Activated T-helper 17 cell treated with anti-CD3 and anti-CD28 coated beads, Interleukin-2, amount 50 U/mL, for 72 hours (primary cell): Measurements from ENCODE around the gene OPTC. TPM values are rescaled to one million over a fixed set of nuclear protein-coding genes. Genes with fewer than 3 reads are reported as not detected.

ENCODE experiments used
- ATAC-seq: fragments of 150-1000 bp; cut with Tn5 transposase; replicated peaks from 2 replicates; pipeline ENCODE4 v1.10.0; 2021; ENCODE audit warnings: mild to moderate bottlenecking, moderate library complexity
- H3K27ac Mint-ChIP-seq: one replicate; pipeline ENCODE4 v1.8.0; 2022; ENCODE audit warnings: mixed read lengths
- H3K27me3 Mint-ChIP-seq: one replicate; pipeline ENCODE4 v1.8.0; 2022; ENCODE audit warnings: mixed read lengths
- H3K36me3 Mint-ChIP-seq: one replicate; pipeline ENCODE4 v1.8.0; 2022; ENCODE audit warnings: low read depth, mild to moderate bottlenecking, mixed read lengths
- H3K4me1 Mint-ChIP-seq: one replicate; pipeline ENCODE4 v1.8.0; 2022; ENCODE audit warnings: mixed read lengths
- H3K4me3 Mint-ChIP-seq: one replicate; pipeline ENCODE4 v1.8.0; 2022; ENCODE audit warnings: mild to moderate bottlenecking, mixed read lengths
- H3K9me3 Mint-ChIP-seq: one replicate; pipeline ENCODE4 v1.8.0; 2022; ENCODE audit warnings: mixed read lengths
- total RNA-seq, 2 donors: library from RNA; stranded (reverse); gene quantifications; one replicate each; pipeline ENCODE4 v1.2.3, GENCODE V29; 2022

The OPTC gene
- total RNA-seq, 2 donors from 2014 or later, result not detected

DNA sequence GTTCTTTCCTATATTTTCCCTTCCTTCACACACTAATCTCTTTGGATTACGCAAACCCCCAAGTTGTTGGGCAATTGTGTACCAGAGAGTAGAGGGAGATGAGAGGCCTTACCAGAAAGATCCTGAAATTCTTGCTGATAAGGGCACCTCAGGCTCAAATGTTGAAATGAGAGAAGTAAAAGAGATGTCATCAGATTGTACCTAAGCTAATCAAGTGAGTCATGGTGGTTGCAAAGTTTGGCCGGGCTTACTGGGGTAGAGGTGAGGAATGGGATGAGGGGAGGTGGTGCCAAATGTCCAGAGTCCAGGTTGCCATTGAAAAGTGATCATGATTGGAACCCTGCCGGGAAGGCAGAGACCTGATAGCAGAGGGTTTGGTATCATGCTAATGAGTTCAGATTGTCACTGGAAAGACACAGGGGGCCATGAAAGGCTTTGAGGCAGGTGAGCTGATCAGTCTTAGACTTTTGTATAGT is 43.1 kb downstream of the OPTC start:
- Mint-ChIP-seq H3K36me3 (no peaks in the 10 kb centered on the region), H3K4me3 (no peak overlapping the region), H3K27me3 (peaks cover 4% of the 10 kb centered on the region), H3K27ac (no peak overlapping the region), H3K4me1 (no peaks in the 10 kb centered on the region), H3K9me3 (no peaks in the 10 kb centered on the region)
- ATAC-seq, result no peak

GRCh38 chr1:203537806-203538464 is 44.0 kb downstream of the OPTC start:
- H3K27me3 Mint-ChIP-seq, result peaks cover 4% of the 10 kb centered on the region
- H3K4me1 Mint-ChIP-seq, result no peaks in the 10 kb centered on the region
- no peaks in the 10 kb centered on the region for H3K36me3 Mint-ChIP-seq
- H3K9me3 Mint-ChIP-seq, result no peaks in the 10 kb centered on the region
- H3K27ac Mint-ChIP-seq, result no peak overlapping the region
- no peak overlapping the region for H3K4me3 Mint-ChIP-seq
- ATAC-seq, result no peak

DNA sequence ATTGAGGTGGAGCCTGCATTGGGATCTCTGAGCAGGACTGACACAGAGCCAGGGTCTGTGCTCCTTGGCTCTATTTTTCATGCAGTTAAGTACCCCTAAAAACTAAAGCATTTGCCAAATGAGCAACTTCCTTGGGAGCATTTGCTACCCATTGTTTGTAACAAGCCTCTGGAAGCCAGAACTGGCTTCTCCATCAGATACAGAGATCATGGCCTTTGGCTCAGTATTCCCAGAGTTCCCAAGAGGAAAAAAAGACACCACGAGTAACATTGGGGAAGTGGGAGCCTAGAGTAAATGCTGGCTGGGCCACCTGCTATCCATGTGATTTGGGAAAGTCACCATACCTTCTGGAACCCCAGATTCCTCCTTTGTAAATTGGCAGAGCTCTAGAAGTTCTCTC is 44.8 kb downstream of the OPTC start:
- H3K4me1 Mint-ChIP-seq, result no peaks in the 10 kb centered on the region
- no peak overlapping the region for H3K27ac Mint-ChIP-seq
- H3K27me3 Mint-ChIP-seq, result peaks cover 4% of the 10 kb centered on the region
- no peaks in the 10 kb centered on the region for H3K9me3 Mint-ChIP-seq
- H3K4me3 Mint-ChIP-seq, result no peak overlapping the region
- no peaks in the 10 kb centered on the region for H3K36me3 Mint-ChIP-seq
- ATAC-seq, result no peak

GRCh38 chr1:203539831-203540546 is 46.0 kb downstream of the OPTC start:
- Mint-ChIP-seq H3K9me3 (no peaks in the 10 kb centered on the region), H3K27ac (no peak overlapping the region), H3K36me3 (no peaks in the 10 kb centered on the region), H3K4me1 (no peaks in the 10 kb centered on the region), H3K27me3 (peaks cover 4% of the 10 kb centered on the region), H3K4me3 (no peak overlapping the region)
- ATAC-seq, result no peak

DNA sequence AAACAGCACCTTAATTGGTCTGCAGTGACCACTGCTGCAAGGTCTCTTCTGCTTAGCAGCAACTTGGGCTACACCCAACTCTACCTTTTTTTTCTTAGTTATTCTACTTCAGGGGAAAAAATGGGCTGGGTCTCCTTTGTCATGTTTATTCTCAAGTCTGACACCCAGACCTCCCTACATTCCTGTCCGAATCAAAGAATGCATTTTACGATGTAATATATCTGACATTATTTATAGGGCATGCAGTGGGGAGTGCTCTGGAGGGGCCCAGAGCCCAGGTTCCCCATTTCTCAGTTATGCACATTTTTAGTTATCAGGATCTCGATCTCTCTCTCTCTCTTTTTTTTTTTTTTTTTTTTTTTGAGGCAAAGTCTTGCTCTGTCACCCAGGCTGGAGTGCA is 50.5 kb downstream of the OPTC start:
- Mint-ChIP-seq H3K27ac (no peak overlapping the region), H3K36me3 (no peaks in the 10 kb centered on the region), H3K27me3 (peaks cover 3% of the 10 kb centered on the region), H3K4me3 (no peak overlapping the region), H3K9me3 (no peaks in the 10 kb centered on the region), H3K4me1 (no peaks in the 10 kb centered on the region)
- ATAC-seq, result no peak

DNA sequence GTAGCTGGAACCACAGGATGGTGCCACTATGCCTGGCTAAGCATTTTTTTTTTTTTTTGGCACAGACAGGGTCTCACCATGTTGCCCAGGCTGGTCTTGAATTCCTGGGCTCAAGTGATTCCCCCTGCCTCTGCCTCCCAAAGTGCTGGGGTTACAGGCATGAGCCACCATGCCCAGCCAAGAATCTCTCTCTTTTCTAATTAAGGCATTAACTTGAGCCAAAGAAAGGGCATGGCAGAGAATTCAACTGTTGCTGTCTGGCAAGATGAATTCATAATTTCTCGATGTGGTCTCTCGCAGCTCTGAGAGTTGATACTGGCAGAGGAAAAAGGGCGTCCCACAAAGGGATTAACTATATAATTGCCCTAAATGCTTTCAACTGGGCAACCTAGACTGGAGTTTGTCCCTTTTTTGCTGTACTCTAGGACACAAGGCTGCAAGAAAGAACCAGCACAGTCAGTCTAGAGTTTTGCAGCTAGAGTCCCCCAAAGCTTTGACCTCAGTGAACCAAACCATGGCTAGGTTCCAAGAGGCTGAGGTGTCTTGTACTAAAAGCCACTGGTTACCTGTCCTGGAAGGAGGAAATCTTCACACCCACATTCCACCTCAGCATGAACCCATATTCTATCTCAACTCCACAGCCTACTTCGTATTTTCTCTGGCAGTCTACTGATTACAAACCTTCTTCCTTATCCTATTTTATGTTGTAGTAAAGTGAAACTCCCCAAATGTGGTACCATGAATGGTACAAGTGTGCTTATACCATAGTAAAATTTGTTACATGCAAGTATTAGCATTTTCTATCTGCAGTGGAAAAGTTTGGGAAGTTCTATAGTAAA is 51.2 kb downstream of the OPTC start:
- Mint-ChIP-seq H3K9me3 (no peaks in the 10 kb centered on the region), H3K27ac (no peak overlapping the region), H3K36me3 (no peaks in the 10 kb centered on the region), H3K4me1 (no peaks in the 10 kb centered on the region), H3K27me3 (peaks cover 3% of the 10 kb centered on the region), H3K4me3 (no peak overlapping the region)
- ATAC-seq, result no peak

GRCh38 chr1:203546274-203546673 is 52.3 kb downstream of the OPTC start:
- Mint-ChIP-seq H3K4me1 (no peaks in the 10 kb centered on the region), H3K4me3 (no peak overlapping the region), H3K9me3 (no peaks in the 10 kb centered on the region), H3K36me3 (no peaks in the 10 kb centered on the region), H3K27ac (no peak overlapping the region), H3K27me3 (peaks cover 3% of the 10 kb centered on the region)
- no peak for ATAC-seq

DNA sequence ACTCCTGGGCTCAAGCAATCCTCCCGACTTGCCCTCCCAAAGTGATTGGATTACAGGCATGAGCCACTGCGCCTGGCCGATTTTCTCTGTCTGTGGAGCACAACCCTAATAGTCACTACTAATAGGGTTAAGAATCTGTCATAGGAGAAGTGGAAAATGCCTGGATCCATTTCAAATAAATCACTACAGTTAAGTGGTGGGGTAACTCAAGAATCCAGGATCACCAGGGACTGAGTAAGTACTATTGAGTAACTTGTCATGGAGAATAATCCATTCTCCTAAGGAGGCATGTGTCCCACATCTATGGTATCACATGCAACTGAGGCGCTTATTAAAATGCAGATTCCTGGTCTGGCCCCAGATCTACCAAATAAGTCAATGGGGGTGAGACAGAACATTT is 53.2 kb downstream of the OPTC start:
- Mint-ChIP-seq H3K27me3 (peaks cover 3% of the 10 kb centered on the region), H3K4me1 (no peaks in the 10 kb centered on the region)

GRCh38 chr1:203547771-203548421 is 53.9 kb downstream of the OPTC start:
- ATAC-seq, result no peak
- no peaks in the 10 kb centered on the region for H3K9me3 Mint-ChIP-seq
- H3K27ac Mint-ChIP-seq, result no peak overlapping the region
- H3K36me3 Mint-ChIP-seq, result no peaks in the 10 kb centered on the region
- peaks cover 3% of the 10 kb centered on the region for H3K27me3 Mint-ChIP-seq
- no peak overlapping the region for H3K4me3 Mint-ChIP-seq
- H3K4me1 Mint-ChIP-seq, result no peaks in the 10 kb centered on the region

More for the DNA sequence above, 53.2 kb downstream of the OPTC start:
- ATAC-seq, result no peak
- Mint-ChIP-seq H3K36me3 (no peaks in the 10 kb centered on the region), H3K4me3 (no peak overlapping the region), H3K9me3 (no peaks in the 10 kb centered on the region), H3K27ac (no peak overlapping the region)

- Mint-ChIP-seq H3K36me3 (no peaks in the 10 kb centered on the region), H3K9me3 (no peaks in the 10 kb centered on the region), H3K4me1 (no peaks in the 10 kb centered on the region), H3K27me3 (peaks cover 3% of the 10 kb centered on the region), H3K27ac (no peak overlapping the region), H3K4me3 (no peak overlapping the region)
- ATAC-seq, result no peak
Observed at GRCh38 chr1:203548892-203549291, 54.9 kb downstream of the OPTC start.

DNA sequence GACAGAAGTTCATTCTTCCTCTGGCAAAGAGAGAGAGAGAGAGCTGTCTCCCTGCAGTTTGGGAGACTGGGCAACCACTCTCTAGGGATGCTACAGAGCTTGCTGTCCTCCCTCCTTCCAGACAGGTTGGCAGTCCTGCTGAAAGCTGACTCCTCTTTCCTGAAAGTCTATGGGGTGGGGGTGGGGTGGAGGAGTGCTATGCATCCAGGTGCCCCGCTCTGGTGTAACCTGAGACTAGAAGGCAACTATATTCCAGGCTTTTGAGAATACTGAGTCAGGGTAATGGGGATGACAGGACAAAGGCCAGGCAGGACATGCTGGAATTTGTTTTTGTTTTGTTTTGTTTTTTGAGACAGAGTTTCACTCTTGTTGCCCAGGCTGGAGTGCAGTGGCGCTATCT is 55.4 kb downstream of the OPTC start:
- ATAC-seq, result no peak
- H3K9me3 Mint-ChIP-seq, result no peaks in the 10 kb centered on the region
- H3K27ac Mint-ChIP-seq, result no peak overlapping the region
- peaks cover 3% of the 10 kb centered on the region for H3K27me3 Mint-ChIP-seq
- H3K4me3 Mint-ChIP-seq, result no peak overlapping the region
- H3K4me1 Mint-ChIP-seq, result no peaks in the 10 kb centered on the region
- H3K36me3 Mint-ChIP-seq, result no peaks in the 10 kb centered on the region

DNA sequence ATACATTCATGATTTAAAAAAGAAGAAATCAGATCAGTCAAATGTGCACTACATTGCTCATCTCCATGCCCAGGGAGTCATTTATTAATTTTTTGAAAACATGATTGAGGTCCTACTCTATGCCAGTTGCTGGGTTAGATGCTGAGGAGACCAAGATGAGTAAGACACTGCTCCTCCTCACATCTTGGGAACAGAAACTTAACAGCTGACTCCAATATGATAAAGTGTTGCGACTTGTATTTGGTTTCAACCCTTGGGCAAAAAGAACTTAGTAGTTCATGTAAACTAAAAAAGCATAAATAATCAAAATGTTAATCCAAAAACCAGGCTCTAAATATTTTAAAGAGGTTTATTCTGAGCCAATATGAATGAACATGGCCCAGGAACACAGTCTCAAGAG is 56.9 kb downstream of the OPTC start:
- Mint-ChIP-seq H3K36me3 (no peaks in the 10 kb centered on the region), H3K27ac (no peak overlapping the region), H3K4me3 (no peak overlapping the region), H3K9me3 (no peaks in the 10 kb centered on the region), H3K27me3 (peaks cover under 1% of the 10 kb centered on the region), H3K4me1 (no peaks in the 10 kb centered on the region)
- no peak for ATAC-seq

DNA sequence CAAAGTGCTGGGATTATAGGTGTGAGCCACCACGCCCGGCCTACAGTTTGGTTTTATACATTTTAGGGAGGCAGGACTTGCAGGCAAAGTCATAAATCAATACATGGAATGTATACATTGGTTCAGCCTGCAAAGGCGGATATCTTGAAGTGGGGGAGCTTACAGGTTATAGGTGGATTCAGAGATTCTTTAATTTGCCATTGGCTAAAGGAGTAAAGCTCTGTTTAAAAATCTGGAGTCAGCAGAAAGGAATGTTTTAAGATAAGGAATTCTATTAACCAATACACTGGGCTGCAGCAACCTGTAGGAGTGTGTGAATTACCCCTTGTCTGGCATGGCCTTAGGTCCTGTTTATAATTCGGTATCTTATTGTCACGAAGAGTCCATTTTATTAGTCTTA is 57.6 kb downstream of the OPTC start:
- no peak overlapping the region for H3K27ac Mint-ChIP-seq
- H3K27me3 Mint-ChIP-seq, result peaks cover 3% of the 10 kb centered on the region
- no peak overlapping the region for H3K4me3 Mint-ChIP-seq
- H3K9me3 Mint-ChIP-seq, result no peaks in the 10 kb centered on the region
- no peaks in the 10 kb centered on the region for H3K4me1 Mint-ChIP-seq
- H3K36me3 Mint-ChIP-seq, result no peaks in the 10 kb centered on the region
- no peak for ATAC-seq

DNA sequence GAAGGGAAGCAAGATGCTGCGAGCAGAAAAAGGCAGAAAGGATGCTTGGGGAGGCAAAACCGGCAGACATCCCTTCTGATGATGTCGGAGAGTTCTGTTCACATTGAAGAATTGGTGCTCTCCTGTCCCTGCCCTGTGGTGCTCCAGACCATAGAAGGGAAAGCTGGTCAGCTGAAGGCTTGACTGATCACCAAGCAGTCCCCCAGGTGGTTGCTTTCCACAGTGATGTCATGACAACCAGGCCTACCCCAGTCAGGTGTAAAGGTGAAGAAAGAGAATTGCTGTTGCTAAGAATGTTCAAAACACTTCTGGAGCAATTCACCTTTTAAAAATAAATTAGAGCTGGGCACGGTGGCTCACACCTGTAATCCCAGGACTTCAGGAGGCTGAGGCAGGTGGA is 59.5 kb downstream of the OPTC start:
- Mint-ChIP-seq H3K27ac (no peak overlapping the region), H3K36me3 (no peaks in the 10 kb centered on the region), H3K4me3 (no peak overlapping the region), H3K9me3 (no peaks in the 10 kb centered on the region), H3K27me3 (peaks cover 3% of the 10 kb centered on the region), H3K4me1 (peaks cover 4% of the 10 kb centered on the region)
- ATAC-seq, result no peak
